Spleen (tissue), 7 donors: ENCODE measurements around the gene TSHZ2.

Experiments used
- CTCF ChIP-seq, 11 experiments: fragments of 200-600 bp in 7 of 11; fragments of 450-650 bp in 4 of 11; sonication (generic) in 4 of 11; IDR thresholded peaks in 8 of 11; conservative IDR thresholded peaks in 3 of 11; 1 replicate in 7 of 11; 2 replicates in 4 of 11; pipeline versions ENCODE4 v1.4.0 to v1.8.0; 2016 to 2021; ENCODE audit warnings: antibody characterized with exemption in 11 of 11, inconsistent platforms in 4 of 11, mild to moderate bottlenecking in 1 of 11
- POLR2AphosphoS5 ChIP-seq, 3 donors: sonication (generic); formaldehyde crosslinking; IDR thresholded peaks; one replicate each; pipeline ENCODE4 v1.5.1; 2017; ENCODE audit warnings: antibody characterized with exemption in 3 of 3
- donor health status: DM: no; HTN: no; CAD: no; lungs with moderate emphysema.
- donor health status: DM: no; HTN: no; CAD: no.
- donor health status: DM: no; HTN: no; CAD: no.

DNA sequence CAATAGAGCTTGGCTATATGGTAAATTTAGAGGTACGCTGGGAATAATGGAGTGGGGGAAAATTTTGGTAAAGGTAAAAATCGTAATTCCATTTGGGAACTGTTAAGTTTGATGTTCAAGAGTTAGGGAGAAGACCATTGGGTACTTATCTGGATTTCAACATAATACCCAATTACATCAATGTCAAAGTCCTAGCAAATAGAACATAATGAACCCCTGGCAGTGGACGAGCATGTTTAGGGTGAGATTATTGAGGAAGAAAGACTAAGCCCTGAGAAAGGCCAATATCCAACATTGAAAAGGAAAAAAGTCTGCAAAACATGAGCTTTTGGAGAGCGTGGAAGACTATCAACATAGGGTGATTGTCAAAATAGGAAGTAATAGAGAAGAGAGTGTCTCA lies 106.6 kb downstream of the TSHZ2 start:
- TF ChIP-seq CTCF (IDR thresholded peaks at IDR 0.05 in 8 of 11, conservative IDR thresholded peaks at IDR 0.05 in 3 of 11) (no peak), POLR2AphosphoS5 (IDR thresholded peaks at IDR 0.05) (no peak)
